WTC11 (cell line): Measurements from ENCODE around the gene MMP13.

Experiments used
- CTCF ChIP-seq: fragments of 200-600 bp; IDR thresholded peaks from 2 replicates; pipeline ENCODE4 v1.8.0; 2022; ENCODE audit warnings: antibody characterized with exemption
- ERG ChIP-seq: fragments of 250-450 bp; sonication (Bioruptor Pico); IDR thresholded peaks from 2 replicates; pipeline ENCODE4 v1.8.0; 2021; ENCODE audit warnings: mild to moderate bottlenecking
- MAX ChIP-seq: sonication (generic); formaldehyde crosslinking; IDR thresholded peaks from 2 replicates; pipeline ENCODE4 v1.8.0; 2022; ENCODE audit warnings: mild to moderate bottlenecking, missing genetic modification reagents
- TEAD4 ChIP-seq: sonication (generic); formaldehyde crosslinking; IDR thresholded peaks from 2 replicates; pipeline ENCODE4 v1.8.0; 2022; ENCODE audit warnings: mild to moderate bottlenecking, missing genetic modification reagents
- USF1 ChIP-seq: sonication (generic); formaldehyde crosslinking; IDR thresholded peaks from 2 replicates; pipeline ENCODE4 v1.8.0; 2022; ENCODE audit warnings: mild to moderate bottlenecking, missing genetic modification reagents
- ZSCAN18 ChIP-seq: fragments of 250-450 bp; sonication (Bioruptor Pico); IDR thresholded peaks from 2 replicates; pipeline ENCODE4 v2.1.2; 2022; ENCODE audit warnings: mild to moderate bottlenecking, moderate library complexity

GRCh38 chr11:102955624-102956023, at the start of gene MMP13:
- TF ChIP-seq CTCF, result no peak
- no peak for TF ChIP-seq USF1 (CRISPR knock-in tag)
- no peak for TF ChIP-seq MAX (CRISPR knock-in tag)
- no peak for TF ChIP-seq TEAD4 (CRISPR knock-in tag)
- no peak for TF ChIP-seq ERG (CRISPR knock-in tag)
- no peak for TF ChIP-seq ZSCAN18
